SK-N-SH treated with all-trans-retinoic acid at 6 μM for 48 hours (cell line): ENCODE results near the gene GBX1.
A peak's percentile ranks its signal among the peaks of the same experiment; 100 is the strongest.

Source experiments
- ATAC-seq: fragments of 200-7000 bp; cut with Tn5 transposase; 3 replicates; pipeline ENCODE4 v1.9.1; 2020; ENCODE audit warnings: mild to moderate bottlenecking, moderate library complexity
- ARNTL ChIP-seq: fragments of 450-650 bp; formaldehyde crosslinking; IDR thresholded peaks from 2 replicates; pipeline ENCODE4 v1.5.0; 2020; ENCODE audit warnings: low read depth, mild to moderate bottlenecking, moderate library complexity, borderline replicate concordance
- BACH2 ChIP-seq: fragments of 250-450 bp; sonication (Bioruptor Pico); IDR thresholded peaks from 2 replicates; pipeline ENCODE4 v1.9.0; 2021; ENCODE audit warnings: mild to moderate bottlenecking, borderline replicate concordance
- CSRNP3 ChIP-seq: fragments of 250-450 bp; sonication (Bioruptor Pico); IDR thresholded peaks from 2 replicates; pipeline ENCODE4 v1.5.1; 2021; ENCODE audit warnings: mild to moderate bottlenecking, moderate library complexity
- ESRRG ChIP-seq: fragments of 250-450 bp; sonication (Bioruptor Pico); IDR thresholded peaks from 2 replicates; pipeline ENCODE4 v1.6.1; 2021; ENCODE audit warnings: mild to moderate bottlenecking
- GLIS3 ChIP-seq: fragments of 250-450 bp; sonication (Bioruptor Pico); IDR thresholded peaks from 2 replicates; pipeline ENCODE4 v1.5.0; 2020; ENCODE audit warnings: mild to moderate bottlenecking, moderate library complexity
- ISL1 ChIP-seq: fragments of 250-450 bp; sonication (Bioruptor Pico); IDR thresholded peaks from 2 replicates; pipeline ENCODE4 v2.1.2; 2022; ENCODE audit warnings: mild to moderate bottlenecking, moderate library complexity
- OSR1 ChIP-seq: fragments of 250-450 bp; sonication (Bioruptor Pico); IDR thresholded peaks from 2 replicates; pipeline ENCODE4 v1.8.0; 2022; ENCODE audit warnings: moderate library complexity, mild to moderate bottlenecking, inconsistent platforms
- POU6F1 ChIP-seq: fragments of 250-450 bp; sonication (Bioruptor Pico); IDR thresholded peaks from 2 replicates; pipeline ENCODE4 v1.8.0; 2021; ENCODE audit warnings: low read depth, mild to moderate bottlenecking, moderate library complexity, borderline replicate concordance
- PPARA ChIP-seq: fragments of 250-450 bp; sonication (Bioruptor Pico); IDR thresholded peaks from 2 replicates; pipeline ENCODE4 v1.5.0; 2020; ENCODE audit warnings: mild to moderate bottlenecking, borderline replicate concordance
- RARB ChIP-seq: fragments of 250-450 bp; sonication (Bioruptor Pico); IDR thresholded peaks from 2 replicates; pipeline ENCODE4 v1.8.0; 2021; ENCODE audit warnings: mild to moderate bottlenecking, moderate library complexity
- SNAI2 ChIP-seq: fragments of 250-450 bp; sonication (Bioruptor Pico); IDR thresholded peaks from 2 replicates; pipeline ENCODE4 v1.5.0; 2020; ENCODE audit warnings: mild to moderate bottlenecking, moderate library complexity
- TCF4 ChIP-seq: fragments of 250-450 bp; sonication (Bioruptor Pico); IDR thresholded peaks from 2 replicates; pipeline ENCODE4 v1.8.0; 2021; ENCODE audit warnings: mild to moderate bottlenecking, moderate library complexity, borderline replicate concordance
- TOX ChIP-seq: fragments of 250-450 bp; sonication (Bioruptor Pico); IDR thresholded peaks from 2 replicates; pipeline ENCODE4 v1.8.0; 2021; ENCODE audit warnings: mild to moderate bottlenecking, moderate library complexity, borderline replicate concordance
- TSHZ2 ChIP-seq: fragments of 250-450 bp; sonication (Bioruptor Pico); IDR thresholded peaks from 2 replicates; pipeline ENCODE4 v1.5.0; 2020; ENCODE audit warnings: mild to moderate bottlenecking, moderate library complexity
- ZC3H10 ChIP-seq: fragments of 250-450 bp; sonication (Bioruptor Pico); IDR thresholded peaks from 2 replicates; pipeline ENCODE4 v1.5.1; 2021; ENCODE audit warnings: mild to moderate bottlenecking, moderate library complexity
- ZFP3 ChIP-seq: fragments of 250-450 bp; sonication (Bioruptor Pico); IDR thresholded peaks from 2 replicates; pipeline ENCODE4 v1.5.0; 2020; ENCODE audit warnings: mild to moderate bottlenecking, moderate library complexity
- ZFP30 ChIP-seq: fragments of 450-650 bp; formaldehyde crosslinking; IDR thresholded peaks from 2 replicates; pipeline ENCODE4 v1.5.0; 2022; ENCODE audit warnings: mild to moderate bottlenecking, moderate library complexity
- ZNF565 ChIP-seq: fragments of 450-650 bp; formaldehyde crosslinking; conservative IDR thresholded peaks from 2 replicates; pipeline ENCODE4 v1.5.0; 2020; ENCODE audit warnings: low read depth, mild to moderate bottlenecking, moderate library complexity
- ZNF70 ChIP-seq: fragments of 450-650 bp; formaldehyde crosslinking; IDR thresholded peaks from 2 replicates; pipeline ENCODE4 v1.5.0; 2020; ENCODE audit warnings: mild to moderate bottlenecking, moderate library complexity
- ZNF8 ChIP-seq: fragments of 450-650 bp; formaldehyde crosslinking; IDR thresholded peaks from 2 replicates; pipeline ENCODE4 v1.5.0; 2020; ENCODE audit warnings: mild to moderate bottlenecking, moderate library complexity
- TF ChIP-seq, protein P1 (sequence below): fragments of 250-450 bp; sonication (Bioruptor Pico); IDR thresholded peaks from 2 replicates; pipeline ENCODE4 v1.8.0; 2020; ENCODE audit warnings: mild to moderate bottlenecking, moderate library complexity, borderline replicate concordance
- TF ChIP-seq, protein P2 (sequence below): fragments of 250-450 bp; sonication (Bioruptor Pico); IDR thresholded peaks from 2 replicates; pipeline ENCODE4 v1.5.1; 2020; ENCODE audit warnings: low read depth, mild to moderate bottlenecking, moderate library complexity

Gene GBX1

GRCh38 chr7:151133266-151133985 is 34.1 kb downstream of the GBX1 start:
- TF ChIP-seq ZC3H10 (CRISPR knock-in tag) (no peak), PPARA (CRISPR knock-in tag) (no peak), BACH2 (CRISPR knock-in tag) (no peak), POU6F1 (CRISPR knock-in tag) (no peak), ARNTL (CRISPR knock-in tag) (no peak), RARB (CRISPR knock-in tag) (no peak), ZNF8 (CRISPR knock-in tag) (no peak)
- ATAC-seq: no peak

DNA sequence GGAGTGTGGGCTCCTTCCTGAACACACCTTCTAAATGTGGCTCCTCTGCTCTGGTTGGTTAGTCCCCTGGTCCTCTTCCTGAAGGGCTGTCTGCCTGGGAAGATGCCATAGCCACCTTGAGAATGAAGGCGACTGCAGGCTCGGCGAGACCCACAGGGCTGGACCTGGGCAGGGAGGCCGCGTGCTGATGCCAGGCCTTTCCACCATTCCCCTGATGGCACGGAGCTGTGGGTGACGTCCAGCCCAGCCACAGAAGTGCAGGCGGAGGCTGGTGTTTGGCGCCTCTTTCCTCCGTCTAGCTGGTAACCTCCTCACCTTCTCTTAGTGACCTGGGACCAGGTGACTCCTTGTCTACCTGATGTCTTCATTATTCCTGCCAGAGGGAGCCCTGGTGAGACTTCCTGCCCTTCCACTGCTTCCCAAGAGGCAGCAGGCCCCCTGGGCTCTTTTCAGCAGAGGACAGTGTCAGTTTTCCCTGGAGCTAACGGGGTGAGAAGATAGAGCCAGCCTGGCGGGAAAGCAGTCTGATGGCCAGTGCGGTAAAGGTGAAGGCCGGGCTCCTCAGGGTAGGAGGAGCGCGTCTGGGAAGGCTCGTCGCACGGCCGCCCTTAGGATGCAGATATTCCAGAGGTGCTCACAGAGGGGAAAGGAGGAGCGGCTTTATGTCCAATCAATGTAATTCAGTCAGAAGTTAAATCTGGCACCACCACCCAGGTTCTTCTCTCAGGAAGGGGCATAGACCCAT is 34.9 kb downstream of the GBX1 start:
- ATAC-seq: no peak
- TF ChIP-seq GLIS3 (CRISPR knock-in tag) (no peak), ZFP3 (CRISPR knock-in tag) (no peak)

- peak; percentile 6; the same call in 1 of the 3 replicates for ATAC-seq
- no peak for TF ChIP-seq TOX (CRISPR knock-in tag)
- no peak for TF ChIP-seq ZC3H10 (CRISPR knock-in tag)
- TF ChIP-seq GLIS3 (CRISPR knock-in tag): no peak
- no peak for TF ChIP-seq TSHZ2 (CRISPR knock-in tag)
- no peak for TF ChIP-seq ISL1 (CRISPR knock-in tag)
- TF ChIP-seq TCF4 (CRISPR knock-in tag): peak; percentile 68; the same call in 1 of the 2 replicates
- no peak for TF ChIP-seq ZFP30
These were observed 35.8 kb downstream of the GBX1 start for GRCh38 chr7:151131592-151132293.

- TF ChIP-seq OSR1 (CRISPR knock-in tag) (no peak), SNAI2 (no peak), ESRRG (CRISPR knock-in tag) (no peak), ARNTL (CRISPR knock-in tag) (no peak), ZFP30 (no peak)
- ATAC-seq: no peak
These were observed 36.3 kb downstream of the GBX1 start for GRCh38 chr7:151131224-151131591.

- no peak for ATAC-seq
- TF ChIP-seq, protein P1, sequence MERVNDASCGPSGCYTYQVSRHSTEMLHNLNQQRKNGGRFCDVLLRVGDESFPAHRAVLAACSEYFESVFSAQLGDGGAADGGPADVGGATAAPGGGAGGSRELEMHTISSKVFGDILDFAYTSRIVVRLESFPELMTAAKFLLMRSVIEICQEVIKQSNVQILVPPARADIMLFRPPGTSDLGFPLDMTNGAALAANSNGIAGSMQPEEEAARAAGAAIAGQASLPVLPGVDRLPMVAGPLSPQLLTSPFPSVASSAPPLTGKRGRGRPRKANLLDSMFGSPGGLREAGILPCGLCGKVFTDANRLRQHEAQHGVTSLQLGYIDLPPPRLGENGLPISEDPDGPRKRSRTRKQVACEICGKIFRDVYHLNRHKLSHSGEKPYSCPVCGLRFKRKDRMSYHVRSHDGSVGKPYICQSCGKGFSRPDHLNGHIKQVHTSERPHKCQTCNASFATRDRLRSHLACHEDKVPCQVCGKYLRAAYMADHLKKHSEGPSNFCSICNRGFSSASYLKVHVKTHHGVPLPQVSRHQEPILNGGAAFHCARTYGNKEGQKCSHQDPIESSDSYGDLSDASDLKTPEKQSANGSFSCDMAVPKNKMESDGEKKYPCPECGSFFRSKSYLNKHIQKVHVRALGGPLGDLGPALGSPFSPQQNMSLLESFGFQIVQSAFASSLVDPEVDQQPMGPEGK: no peak
- no peak for TF ChIP-seq TOX (CRISPR knock-in tag)
- TF ChIP-seq, protein P2, sequence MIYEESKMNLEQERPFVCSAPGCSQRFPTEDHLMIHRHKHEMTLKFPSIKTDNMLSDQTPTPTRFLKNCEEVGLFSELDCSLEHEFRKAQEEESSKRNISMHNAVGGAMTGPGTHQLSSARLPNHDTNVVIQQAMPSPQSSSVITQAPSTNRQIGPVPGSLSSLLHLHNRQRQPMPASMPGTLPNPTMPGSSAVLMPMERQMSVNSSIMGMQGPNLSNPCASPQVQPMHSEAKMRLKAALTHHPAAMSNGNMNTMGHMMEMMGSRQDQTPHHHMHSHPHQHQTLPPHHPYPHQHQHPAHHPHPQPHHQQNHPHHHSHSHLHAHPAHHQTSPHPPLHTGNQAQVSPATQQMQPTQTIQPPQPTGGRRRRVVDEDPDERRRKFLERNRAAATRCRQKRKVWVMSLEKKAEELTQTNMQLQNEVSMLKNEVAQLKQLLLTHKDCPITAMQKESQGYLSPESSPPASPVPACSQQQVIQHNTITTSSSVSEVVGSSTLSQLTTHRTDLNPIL: no peak
- no peak for TF ChIP-seq GLIS3 (CRISPR knock-in tag)
- no peak for TF ChIP-seq ISL1 (CRISPR knock-in tag)
- no peak for TF ChIP-seq OSR1 (CRISPR knock-in tag)
- TF ChIP-seq ZNF8 (CRISPR knock-in tag): no peak
- TF ChIP-seq ZFP30: no peak
- no peak for TF ChIP-seq ZNF70 (CRISPR knock-in tag)
- TF ChIP-seq TCF4 (CRISPR knock-in tag): no peak
- no peak for TF ChIP-seq ZNF565 (CRISPR knock-in tag)
- TF ChIP-seq CSRNP3: no peak
- no peak for TF ChIP-seq PPARA (CRISPR knock-in tag)
- no peak for TF ChIP-seq ZFP3 (CRISPR knock-in tag)
- TF ChIP-seq, all 23 proteins: peak for 0
These were observed 36.7 kb downstream of the GBX1 start for GRCh38 chr7:151130741-151131157.
